NCI-H1694 treated with DMSO at 0.1 percent for 48 hours (cell line): ENCODE measurements around the gene WNT2.

Source experiments
- DNase-seq: peaks from one replicate; lab custom pipeline; 2025; lab: John Stamatoyannopoulos, UW

The WNT2 gene

DNA sequence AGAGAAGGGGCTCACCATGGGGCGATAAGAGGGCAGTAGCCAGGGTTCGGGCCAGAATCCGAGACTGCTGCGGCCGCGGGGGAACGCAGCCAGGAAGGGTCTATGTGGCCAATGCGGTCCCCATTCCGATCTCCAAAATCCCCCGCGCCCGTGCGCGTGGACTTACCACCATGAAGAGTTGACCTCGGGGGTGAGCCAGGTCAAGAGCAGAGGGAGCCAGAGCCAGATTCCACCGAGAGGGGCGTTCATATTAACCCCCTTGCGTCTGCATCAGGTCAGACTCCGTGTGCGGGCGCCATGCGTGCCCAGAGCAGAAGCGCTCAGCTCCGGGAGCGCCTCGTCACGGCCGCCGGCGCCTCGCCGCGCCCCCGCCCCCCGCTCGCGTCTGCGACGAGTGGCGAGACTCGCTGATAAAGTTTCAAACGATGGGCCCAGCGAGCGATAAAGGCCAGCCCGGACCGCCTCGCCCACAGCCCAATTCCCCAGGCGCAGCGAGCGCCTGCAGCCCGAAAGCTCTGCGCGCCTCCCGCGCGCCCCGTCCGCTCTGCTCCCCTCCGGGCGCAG, at the start of gene WNT2:
TSS of gene WNT2 (minus strand) at position 318 of the 564 bp plus-strand sequence. CDS start at position 249, 69 bp downstream.
- DNase-seq: no peak

DNA sequence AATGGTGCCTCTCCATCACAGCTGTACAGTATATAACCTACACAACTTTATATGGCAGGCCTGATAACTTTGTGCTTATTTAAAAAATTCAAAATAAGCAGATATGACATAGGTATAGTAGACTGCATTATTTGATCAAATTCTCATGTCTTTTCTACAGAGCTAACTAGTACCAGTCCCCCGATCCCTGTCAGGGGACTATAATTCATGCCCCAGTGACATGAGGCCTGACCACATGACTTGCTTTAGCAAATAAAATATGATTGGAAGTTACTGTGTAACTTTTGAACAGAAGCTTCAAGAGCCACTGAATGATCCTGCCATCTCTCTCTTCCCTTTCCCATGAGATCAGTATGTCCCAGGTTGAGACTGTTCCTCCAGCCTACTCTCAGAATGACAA, 49.2 kb upstream of the WNT2 start:
- no peak for DNase-seq

DNA sequence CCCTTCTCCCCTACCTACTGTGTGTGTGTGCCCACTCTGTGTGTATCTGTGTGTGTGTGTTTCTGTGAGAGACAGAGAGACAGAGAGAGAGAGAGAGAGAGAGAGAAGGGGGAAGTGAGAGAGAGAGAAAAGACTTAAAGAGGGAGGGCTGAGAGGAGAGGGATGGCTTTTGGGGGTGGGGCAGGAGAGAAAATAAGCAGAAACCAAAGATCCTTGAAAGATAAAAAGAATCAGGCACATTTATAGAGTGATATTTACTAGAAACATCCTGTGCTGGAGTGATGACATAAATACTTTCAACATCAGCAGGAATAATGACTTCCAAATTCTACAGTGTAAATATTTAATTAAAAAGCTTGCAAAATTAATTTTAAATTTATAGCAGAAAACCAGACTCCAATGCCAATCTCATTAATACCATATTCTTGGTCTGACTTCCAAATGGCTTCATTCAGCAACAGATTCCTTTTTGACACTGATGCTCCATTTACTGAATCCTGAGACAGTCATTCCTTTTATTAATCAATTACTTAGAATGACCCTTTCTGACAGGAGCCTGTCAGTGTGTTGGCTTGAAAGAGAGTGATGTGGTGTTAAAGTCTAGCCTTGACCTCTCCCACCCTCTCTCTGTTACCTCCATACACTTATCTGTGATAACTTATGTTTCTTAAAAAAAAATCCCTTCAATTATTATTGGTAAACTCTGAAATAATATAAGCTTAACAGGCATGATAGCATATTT, 41.7 kb upstream of the WNT2 start:
- DNase-seq: no peak

DNA sequence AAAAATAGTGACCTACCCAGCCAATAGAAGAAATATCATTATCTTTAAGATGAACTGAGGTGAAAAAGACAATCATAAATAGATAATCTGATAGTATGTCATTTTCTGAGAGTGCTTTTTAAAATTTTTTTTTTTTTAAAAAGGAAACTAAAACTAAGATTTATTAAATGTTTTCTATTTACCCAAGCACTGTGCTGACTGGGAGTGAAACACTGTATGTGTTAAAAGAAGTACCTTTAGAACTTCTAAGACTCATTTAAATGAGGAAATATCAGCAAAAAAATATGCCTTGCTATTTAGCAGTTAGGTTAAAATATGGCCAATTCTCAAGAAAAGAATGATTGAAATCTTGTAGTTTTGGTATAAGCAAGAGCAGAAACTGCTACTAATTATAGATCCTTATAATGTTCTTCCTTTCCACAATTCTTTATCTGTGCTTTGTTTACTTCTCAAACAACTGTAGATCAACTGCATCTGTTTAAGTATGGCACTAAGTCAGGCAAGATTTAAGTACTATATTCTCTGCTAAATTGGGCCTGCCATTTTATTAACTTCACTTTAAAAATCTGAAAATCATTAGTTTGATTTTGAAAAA, 39.5 kb upstream of the WNT2 start:
- no peak for DNase-seq

DNA sequence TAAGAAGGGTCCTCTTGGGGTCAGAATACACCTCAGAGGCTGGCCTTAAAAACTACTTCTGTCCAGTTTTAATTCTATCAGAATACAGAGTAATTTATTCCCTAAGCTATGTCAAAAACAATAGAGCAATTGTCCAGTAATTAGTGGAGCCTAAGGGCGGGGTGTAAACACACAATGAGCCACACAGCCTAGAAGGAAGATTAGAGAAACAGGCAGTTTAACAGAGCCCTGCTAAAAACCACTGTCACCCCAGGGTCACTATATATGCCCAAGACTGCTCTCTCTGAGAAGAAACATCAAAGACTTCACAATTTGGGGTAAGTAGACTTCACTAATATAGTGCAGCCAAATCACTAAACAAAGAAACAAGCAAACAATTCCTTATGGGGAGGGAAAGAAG, 27.2 kb upstream of the WNT2 start:
- no peak for DNase-seq

DNA sequence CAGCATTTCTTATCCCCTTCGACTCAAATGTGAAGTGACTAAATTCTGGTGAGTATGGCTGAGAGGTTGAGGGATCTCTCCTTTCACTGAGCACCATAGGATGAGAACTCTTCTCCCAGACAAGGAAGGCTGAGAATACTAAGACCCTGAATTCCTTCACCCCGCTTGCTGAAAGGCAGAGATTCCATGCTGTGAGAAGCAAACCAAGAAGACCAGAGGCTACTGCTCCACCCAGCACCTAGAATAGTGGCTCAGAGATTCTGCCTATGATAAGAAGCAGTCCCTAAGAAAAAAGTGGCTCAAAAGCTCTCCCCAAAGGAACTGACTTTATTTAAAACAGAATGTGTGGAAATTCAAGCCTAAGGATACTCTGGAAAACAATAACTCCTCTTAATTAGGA, 26.7 kb upstream of the WNT2 start:
- DNase-seq: no peak

DNA sequence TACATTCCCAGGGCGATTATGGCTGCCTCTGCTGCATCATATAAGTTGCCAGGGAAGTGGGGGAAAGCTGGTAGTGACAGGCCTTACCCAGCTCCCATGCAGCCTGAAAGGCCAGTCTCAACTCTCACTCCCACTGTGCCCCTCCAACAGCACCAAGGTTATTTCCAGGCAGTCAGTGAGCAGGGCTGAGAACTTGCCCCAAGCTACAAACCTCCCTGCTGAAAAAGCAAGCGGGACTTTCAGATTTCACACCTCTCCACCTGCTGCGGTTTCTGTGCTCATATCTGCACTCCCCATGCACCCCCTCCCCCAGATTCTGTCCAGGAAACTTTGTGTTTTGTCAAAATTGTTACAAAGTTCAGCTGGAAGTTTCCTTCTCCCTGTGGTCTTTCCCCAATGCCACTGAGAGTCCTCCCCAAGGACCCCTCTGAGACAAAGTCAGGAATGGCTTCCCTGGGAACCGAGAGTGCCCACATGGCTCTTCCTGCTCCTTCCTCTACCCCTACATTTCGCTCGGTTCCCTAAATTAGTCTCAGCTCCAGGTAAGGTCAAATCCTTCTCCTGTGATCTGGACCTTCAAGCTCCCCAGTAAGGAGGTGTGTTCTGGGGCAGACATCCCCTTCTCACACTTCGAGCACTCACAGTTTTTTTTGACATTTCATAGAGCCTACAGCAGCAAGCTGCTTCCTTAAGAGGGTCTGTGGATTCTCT, 25.3 kb upstream of the WNT2 start:
- DNase-seq: no peak

DNA sequence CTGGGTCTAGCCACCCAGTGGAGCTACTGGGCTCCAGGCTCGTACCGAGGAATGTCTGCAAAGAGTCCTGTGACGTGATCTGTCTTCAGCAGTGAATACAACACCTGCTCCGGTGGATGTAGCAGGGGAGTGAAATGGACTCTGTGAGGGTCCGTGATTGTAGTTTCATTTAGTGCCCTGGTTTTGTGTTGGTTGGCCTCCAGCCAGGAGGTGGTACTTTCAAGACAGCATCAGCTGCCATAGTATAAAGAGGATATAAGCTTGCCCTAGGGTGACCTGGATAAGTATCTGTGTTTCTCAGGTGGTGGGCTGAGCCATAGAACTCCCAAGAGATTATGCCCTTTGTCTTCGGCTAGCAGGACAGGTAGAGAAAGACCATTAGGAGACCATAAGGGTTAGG, 24.6 kb upstream of the WNT2 start:
- no peak for DNase-seq

DNA sequence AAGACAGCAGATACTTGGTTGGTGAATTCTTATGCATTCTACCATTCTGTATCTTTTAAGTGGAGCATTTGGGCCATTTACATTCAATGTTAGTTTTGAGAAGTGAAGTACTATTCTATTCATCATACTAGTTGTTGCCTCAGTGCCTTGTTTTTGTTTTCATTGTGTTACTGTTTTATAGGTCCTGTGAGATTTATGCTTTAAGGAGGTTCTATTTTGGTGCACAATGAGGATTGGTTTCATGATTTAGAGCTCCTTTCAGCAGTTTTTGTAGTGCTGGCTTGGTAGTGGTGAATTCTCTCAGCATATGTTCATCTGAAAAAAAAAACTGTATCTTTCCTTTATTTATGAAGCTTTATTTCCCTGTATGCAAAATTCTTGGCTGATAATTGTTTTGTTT, 23.3 kb upstream of the WNT2 start:
- no peak for DNase-seq

DNA sequence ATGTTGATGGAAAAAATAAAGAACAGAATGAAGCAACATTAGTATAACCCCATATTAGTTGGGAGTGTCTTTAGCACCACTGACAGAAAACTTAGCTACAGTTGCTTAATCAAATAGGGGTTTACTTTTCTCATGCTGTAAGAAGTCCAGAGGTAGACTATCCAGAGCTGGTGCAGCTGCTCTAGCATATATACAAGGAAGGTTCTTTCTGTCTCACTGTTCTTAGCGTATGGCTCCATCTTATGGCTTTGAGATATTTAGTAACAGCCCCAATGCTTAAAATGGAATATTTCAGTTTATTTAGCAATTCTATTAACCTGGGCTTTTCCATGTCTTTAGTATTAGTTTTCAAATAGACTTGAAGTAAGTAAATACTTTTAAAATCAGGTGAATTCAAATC, 15.2 kb upstream of the WNT2 start:
- no peak for DNase-seq

DNA sequence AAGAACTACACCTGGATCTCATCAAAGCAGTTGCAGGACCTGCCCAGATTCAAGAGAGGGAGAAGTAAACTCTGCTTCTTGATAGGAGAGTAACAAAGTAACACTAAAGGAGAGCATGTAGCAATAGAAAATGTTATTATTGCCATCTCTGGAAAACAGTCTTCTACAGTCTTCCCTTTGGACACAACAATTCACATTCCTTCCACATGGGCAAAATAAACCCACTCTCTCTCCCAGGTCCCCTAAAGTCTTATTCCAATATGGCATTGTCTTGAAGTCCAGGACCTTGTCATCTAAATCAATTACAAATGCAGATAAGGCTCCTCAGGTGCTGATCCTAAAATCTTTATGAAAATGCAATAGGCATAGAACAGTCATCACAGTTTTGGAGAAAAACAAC, 10.3 kb upstream of the WNT2 start:
- no peak for DNase-seq

DNA sequence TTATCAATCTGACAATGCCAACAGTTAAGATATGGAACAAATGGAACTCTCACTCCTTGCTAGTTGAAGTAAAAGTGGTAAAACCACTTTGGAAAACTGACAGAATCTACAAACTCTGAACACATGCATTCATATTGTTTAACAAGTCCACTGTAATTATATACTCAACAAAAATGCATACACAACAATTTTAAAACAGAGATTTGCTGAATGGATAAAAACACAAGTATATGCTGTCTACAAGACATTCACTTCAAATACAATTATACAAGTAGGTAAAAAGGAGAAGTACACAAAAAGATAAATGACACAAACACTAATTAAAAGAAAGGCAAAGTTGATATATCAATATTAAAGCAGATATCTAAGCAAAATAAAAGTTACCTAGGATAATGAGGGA, 9.2 kb upstream of the WNT2 start:
- no peak for DNase-seq

DNA sequence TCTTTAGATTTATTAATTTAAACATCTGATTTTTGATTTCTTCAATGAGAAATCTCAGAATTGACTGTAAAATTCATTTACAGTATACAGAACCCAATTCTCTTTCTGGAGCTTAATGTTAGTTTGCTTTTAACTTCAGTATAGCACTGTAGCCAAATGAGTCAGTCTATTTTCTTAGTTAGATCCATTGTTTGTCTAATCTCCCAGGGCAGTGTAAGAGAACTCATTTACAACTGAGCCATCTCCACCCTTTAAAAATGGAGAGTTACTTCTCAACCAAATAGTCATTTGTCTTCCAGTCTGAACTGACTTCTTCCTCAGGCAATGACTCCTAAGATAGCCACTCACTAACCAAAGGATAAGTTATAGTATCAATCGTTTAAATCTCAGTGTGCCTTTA, 3.0 kb upstream of the WNT2 start:
- DNase-seq: no peak

DNA sequence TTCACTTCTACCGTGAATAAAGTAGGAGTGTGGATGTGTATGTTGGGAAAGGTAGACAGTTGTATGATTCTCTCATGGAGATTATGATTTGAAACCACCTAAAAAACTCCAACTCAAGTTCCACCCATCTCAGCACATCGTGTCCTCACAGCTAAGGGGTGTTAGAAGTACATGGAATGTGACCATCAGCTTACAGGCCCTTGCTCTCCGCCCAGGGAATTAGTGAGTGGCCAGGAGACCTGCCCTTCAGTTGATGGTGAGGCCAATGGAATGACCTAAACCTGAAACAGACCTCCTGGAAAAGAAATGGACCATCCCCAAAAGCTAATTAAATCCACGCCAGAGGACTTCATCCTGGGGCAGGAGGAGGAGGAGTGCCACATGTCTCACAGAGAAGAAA, 2.1 kb upstream of the WNT2 start:
- DNase-seq: no peak

DNA sequence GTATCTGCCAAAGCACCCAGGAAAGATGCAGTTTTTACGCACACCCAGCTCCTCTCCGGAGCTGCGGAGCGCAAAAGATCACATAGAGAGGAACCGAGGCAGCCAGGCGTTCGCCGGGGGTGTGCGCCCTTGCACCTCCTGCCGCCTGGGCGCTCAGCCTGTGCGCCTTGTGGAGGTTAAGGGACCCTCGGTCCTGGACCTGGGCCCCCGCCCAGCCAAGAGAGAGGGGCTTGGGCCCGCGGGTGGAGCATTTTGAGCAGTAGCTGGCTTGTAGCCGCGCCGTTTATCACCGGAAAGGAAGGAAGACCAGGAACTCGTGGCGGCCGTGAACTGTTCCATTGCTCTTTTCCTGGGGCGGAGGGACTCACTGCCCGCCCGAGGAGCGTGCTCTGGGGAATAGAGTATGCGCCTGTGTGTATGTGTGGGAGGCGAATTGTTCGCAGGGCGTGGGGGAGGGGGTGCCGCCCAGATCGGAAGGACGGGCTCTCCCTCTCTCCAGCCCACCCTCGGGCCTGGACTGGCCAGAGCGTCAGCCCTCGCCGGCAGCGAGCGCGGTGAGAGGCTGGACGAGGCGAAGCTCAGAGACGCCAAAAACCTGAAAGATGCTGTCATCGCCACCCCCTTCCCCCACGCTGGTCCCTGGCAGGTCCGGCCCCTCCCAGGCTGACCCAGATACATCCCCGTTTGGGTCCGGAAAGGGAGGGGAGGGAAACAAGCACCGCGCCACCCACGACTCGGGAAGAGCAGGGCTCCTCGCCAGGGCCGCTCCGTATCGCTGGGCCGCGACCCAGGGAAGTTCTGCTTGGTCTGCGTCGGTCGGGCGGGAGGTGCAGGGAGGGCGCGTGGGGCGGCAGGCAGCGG, 1.2 kb upstream of the WNT2 start:
- peak; percentile 9 for DNase-seq

DNA sequence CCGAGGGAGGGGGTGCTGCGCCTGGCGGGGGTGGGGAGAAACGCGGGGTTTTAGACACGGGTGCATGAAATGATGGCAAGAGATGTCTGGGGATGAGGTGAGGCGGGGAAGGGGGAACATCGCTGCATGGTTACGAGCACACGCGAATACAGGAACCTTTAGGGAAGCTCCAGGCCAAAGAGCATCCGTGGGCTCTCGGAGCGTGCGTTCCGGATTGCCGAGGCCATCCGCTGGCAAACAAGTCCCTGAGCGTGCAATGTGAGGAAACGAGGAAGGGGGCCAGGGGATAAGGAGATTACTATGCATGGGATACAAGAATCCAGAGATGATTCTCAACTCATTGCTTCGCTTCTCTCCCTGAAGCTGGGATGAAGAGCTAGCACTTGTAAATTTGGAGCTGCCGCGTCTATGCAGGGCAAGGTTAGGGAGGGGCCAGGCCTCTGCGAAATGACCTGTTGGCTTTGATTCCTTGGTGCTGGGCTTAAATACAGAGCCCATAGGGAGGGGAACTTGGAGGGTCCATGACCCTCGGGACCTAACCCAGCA, 520 bp upstream of the WNT2 start:
- DNase-seq: peak; percentile 16

DNA sequence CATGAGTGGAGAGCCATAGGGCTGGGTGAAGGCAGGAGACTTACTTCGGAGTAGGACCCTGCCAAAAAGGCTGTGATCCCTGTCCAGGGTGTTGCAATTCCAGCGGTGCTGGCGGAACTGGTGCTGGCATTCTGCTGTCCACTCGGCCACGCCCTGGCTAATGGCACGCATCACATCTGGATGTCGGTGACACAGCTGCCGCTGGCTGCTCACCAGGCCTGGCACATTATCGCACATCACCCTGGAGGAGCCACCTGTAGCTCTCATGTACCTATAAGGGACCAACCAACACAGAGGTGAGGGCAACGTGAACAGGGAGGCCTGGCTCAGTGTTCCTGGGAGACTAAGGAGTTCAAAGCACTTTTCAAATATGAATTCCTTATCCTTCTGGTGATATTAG, 2.3 kb downstream of the WNT2 start:
- DNase-seq: no peak

DNA sequence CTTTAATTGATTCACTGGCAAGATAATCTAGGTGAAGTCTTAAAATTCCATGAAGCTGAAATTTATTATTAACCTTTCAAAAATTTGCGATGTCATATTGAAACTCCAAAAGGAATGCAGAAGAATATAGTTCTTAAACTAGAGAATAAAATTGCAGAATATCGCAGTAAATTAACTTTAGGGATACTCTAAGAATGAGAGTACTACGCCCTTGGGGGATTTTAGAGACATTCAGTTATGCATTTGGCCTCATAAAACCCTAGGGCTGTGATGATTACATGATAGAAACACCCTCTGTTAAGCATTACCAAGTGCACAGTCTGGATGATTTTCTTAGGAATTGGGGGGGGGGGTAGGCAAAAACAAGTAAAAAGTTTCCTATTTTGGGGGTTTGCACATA, 3.7 kb downstream of the WNT2 start:
- no peak for DNase-seq

DNA sequence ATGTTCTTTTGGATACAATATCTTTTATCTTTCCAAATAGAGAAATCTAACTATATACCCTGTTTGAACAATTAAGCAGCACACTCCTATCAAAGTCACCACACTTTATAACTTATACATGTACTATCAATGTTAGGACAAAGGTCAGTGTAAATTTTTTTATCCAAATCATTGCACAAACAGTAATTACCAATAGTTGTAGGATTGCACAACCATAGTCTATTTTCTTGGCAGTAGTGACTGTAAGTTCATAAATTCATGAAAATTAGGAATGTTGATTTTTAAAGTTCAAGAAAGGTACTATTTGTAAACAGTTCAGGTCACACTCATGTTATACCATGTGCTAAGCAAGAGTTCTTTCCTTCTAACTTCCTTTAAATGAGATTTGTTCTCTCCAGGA, 9.3 kb downstream of the WNT2 start:
- DNase-seq: no peak

DNA sequence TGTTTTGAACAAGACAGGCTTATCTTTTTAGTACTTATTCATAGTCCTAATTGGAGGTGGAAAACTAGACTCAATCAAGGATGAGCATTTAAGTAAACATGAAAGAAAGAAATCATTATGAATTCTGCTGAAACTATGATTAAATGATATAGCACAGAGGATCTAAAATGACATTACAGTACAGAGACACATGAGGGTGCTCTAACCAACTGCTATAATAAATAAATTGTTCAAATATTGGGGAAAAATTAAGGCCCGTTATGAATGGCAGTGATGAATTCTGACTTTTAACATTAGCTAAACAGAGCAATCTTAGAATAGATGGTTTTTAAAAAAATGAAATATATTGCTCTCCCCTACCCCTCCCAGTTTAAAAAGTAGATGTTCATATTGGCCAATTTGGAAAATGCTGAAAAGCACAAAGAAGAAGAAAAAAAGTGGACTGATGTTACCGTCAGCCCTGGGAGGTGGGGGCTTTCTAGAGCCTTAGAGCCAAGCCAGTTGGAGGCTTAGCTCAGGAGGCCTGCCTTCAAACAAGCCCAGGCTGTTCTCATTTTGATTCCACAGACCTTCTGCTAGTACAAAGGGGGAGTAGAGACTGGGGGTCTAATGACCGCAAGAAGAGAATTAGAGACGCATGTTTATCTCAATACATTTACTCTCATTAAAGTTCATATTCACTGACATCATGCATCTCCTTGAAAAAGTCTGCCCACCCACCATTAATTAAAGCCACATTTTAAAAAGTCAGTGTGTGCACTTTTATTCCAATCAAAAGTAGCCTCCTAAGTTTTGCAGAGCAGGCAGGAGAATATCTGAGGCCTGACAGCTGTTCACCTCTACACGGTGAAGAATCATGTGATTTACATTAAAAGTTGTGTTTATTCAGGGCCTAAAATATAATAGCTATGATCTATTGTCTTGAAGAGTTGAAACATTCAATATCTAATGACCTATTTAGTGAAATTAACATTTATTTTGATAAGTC, 10.0 kb downstream of the WNT2 start:
- no peak for DNase-seq

DNA sequence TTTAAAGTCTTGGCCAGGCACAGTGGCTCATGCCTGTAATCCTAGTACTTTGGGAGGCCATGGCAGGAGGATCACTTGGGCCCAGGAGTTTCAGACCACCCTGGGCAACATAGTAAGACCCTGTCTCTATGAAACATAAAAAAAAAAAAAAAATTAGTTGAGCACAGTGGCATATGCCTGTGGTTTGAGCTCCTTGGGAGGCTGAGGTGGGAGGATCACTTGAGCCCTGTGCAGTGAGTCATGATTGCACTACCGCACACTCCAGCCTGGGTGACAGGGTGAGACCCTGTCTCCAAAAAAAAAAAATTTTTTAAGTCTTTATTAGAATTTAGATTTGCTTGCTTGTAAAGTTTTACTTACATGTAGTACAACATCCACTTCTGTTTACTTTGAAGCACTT, 14.0 kb downstream of the WNT2 start:
- DNase-seq: no peak
